Smooth muscle cell of the coronary artery (primary cell): ENCODE results near the gene LIPG. TPM values are rescaled to one million over a fixed set of nuclear protein-coding genes. Genes with fewer than 3 reads are reported as not detected.

Experiments used
- total RNA-seq: library from RNA; depleted of rRNA; stranded (reverse); fragments of >200 nt; gene quantifications from 2 replicates; pipeline ENCODE4 v1.2.3, GENCODE V29; 2014; ENCODE audit warnings: low replicate concordance

Gene LIPG
- 1.4 and 33.1 TPM in 2 replicates for total RNA-seq

GRCh38 chr18:49561289-49562193, at the start of gene LIPG:
Gene LIPG, plus strand, starts transcription at chr18:49562057. Its CDS starts 252 bp downstream, at chr18:49562309.

Other genes starting within 250 kb of the LIPG start
- gene DYM, start 101.4 kb upstream of the LIPG start, total RNA-seq = 34.8 and 41.3 TPM in 2 replicates
- gene C18orf32, start 74.8 kb upstream of the LIPG start, total RNA-seq = 2.1 and 7.9 TPM in 2 replicates
- 2,395 and 3,228 TPM in 2 replicates for gene RPL17, start 69.6 kb upstream of the LIPG start, total RNA-seq